22Rv1 (cell line): ENCODE results near the gene BBS12.

Source experiments
- ZFX ChIP-seq: fragments of 450-650 bp; IDR thresholded peaks from 2 replicates; pipeline ENCODE4 v1.6.1; 2017; ENCODE audit warnings: antibody characterized with exemption, borderline replicate concordance
- TF ChIP-seq, protein P1 (sequence below): fragments of 450-650 bp; IDR thresholded peaks from 2 replicates; pipeline ENCODE4 v1.5.1; 2017; ENCODE audit warnings: mild to moderate bottlenecking

DNA sequence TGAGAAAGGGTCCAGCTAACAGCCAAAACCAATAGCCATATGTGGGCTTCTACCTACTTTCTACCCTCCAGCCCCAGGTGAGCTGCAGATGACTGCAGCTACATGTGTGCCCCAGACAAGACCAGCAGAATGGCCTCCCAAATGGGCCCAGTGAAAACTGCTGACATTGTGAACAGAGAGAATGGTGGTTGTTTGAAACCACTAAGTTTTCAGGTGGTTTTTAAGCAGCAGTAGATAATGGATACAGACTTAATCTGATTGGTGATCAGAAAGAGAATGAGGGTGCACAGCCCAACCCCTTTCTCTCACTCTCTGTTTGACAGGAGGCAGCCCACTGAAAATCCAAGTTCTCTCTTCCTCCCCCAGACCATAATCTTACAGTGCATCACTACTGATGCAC, 42.5 kb upstream of the BBS12 start:
- TF ChIP-seq, protein P1, sequence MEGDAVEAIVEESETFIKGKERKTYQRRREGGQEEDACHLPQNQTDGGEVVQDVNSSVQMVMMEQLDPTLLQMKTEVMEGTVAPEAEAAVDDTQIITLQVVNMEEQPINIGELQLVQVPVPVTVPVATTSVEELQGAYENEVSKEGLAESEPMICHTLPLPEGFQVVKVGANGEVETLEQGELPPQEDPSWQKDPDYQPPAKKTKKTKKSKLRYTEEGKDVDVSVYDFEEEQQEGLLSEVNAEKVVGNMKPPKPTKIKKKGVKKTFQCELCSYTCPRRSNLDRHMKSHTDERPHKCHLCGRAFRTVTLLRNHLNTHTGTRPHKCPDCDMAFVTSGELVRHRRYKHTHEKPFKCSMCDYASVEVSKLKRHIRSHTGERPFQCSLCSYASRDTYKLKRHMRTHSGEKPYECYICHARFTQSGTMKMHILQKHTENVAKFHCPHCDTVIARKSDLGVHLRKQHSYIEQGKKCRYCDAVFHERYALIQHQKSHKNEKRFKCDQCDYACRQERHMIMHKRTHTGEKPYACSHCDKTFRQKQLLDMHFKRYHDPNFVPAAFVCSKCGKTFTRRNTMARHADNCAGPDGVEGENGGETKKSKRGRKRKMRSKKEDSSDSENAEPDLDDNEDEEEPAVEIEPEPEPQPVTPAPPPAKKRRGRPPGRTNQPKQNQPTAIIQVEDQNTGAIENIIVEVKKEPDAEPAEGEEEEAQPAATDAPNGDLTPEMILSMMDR = no peak
- TF ChIP-seq ZFX = no peak
